AG09319 (cell line): ENCODE results near the gene CHD9.
"Not testable (repeated sequence)": the region's sequence is repeated elsewhere in the genome, so short reads cannot be mapped to it uniquely, and the experiment has no call there.

Source experiments
- DNase-seq: peaks from one replicate; pipeline ENCODE4 v3.0.0-alpha.2; 2010; ENCODE audit warnings: low read depth; ENCODE audit errors: extremely low read depth
- TF ChIP-seq, protein P1 (sequence below): IDR thresholded peaks from 2 replicates; pipeline ENCODE4 v1.5.1; 2011; ENCODE audit warnings: low read depth, mild to moderate bottlenecking, inconsistent platforms, low read length, moderate library complexity

Gene CHD9

GRCh38 chr16:53309457-53309856, 254.7 kb downstream of the CHD9 start:
- TF ChIP-seq, protein P1, sequence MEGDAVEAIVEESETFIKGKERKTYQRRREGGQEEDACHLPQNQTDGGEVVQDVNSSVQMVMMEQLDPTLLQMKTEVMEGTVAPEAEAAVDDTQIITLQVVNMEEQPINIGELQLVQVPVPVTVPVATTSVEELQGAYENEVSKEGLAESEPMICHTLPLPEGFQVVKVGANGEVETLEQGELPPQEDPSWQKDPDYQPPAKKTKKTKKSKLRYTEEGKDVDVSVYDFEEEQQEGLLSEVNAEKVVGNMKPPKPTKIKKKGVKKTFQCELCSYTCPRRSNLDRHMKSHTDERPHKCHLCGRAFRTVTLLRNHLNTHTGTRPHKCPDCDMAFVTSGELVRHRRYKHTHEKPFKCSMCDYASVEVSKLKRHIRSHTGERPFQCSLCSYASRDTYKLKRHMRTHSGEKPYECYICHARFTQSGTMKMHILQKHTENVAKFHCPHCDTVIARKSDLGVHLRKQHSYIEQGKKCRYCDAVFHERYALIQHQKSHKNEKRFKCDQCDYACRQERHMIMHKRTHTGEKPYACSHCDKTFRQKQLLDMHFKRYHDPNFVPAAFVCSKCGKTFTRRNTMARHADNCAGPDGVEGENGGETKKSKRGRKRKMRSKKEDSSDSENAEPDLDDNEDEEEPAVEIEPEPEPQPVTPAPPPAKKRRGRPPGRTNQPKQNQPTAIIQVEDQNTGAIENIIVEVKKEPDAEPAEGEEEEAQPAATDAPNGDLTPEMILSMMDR, result no peak
- DNase-seq, result no peak

DNA sequence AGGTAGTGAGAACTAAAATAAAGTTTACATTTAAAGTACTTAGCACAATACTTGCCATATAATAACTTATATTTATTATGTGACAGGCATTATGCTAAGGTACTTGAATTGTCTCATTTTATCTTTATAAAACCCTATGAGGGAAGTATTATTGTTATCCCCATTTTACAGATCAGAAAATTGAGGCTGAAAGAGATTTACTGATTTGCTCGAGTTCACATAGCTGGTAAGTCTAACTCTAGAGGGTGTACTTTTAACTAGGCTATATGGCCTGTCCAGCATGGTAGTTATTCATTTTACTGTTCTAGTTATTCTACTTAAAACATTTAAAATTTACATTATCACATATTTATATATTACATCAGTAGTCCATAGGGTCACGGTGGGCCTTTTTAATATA, 266.2 kb downstream of the CHD9 start:
- DNase-seq, result no peak

DNA sequence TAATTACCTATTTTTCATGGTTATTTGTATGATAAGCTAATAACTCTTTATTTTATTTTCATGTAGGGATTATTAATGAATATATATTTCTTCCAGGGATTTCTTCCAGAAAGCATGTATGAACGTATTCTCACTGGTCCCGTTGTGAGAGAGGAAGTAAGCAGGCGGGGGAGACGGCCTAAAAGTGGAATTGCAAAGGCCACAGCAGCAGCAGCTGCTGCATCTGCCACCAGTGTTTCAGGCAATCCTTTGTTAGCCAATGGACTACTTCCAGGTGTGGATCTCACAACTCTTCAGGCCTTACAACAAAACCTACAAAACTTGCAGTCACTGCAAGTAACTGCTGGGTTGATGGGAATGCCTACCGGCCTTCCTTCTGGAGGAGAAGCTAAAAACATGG, 269.1 kb downstream of the CHD9 start:
- TF ChIP-seq, protein P1, result no peak
- no peak for DNase-seq

More for the DNA sequence above, 266.2 kb downstream of the CHD9 start:
- TF ChIP-seq, protein P1, result no peak

DNA sequence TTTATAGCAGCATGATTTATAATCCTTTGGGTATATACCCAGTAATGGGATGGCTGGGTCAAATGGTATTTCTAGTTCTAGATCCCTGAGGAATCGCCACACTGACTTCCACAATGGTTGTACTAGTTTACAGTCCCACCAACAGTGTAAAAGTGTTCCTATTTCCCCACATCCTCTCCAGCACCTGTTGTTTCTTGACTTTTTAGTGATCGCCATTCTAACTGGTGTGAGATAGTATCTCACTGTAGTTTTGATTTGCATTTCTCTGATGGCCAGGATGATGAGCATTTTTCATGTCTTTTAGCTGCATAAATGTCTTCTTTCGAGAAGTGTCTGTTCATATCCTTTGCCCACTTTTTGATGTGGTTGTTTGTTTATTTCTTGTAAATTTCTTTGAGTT, 276.2 kb downstream of the CHD9 start:
- not testable (repeated sequence) for DNase-seq

GRCh38 chr16:53334581-53334980, 279.8 kb downstream of the CHD9 start:
- DNase-seq, result no peak
- TF ChIP-seq, protein P1, result no peak

GRCh38 chr16:53337294-53337693, 282.5 kb downstream of the CHD9 start:
- no peak for DNase-seq
- TF ChIP-seq, protein P1, result no peak

- no peak for DNase-seq
- TF ChIP-seq, protein P1, result no peak
Observed at GRCh38 chr16:53341792-53342191, 287.0 kb downstream of the CHD9 start.

- no peak for DNase-seq
- TF ChIP-seq, protein P1, result no peak
Observed at GRCh38 chr16:53355064-53355463, 300.3 kb downstream of the CHD9 start.
